GM18498 (cell line): ENCODE results near the gene QRSL1.
"Not testable (repeated sequence)": the region's sequence is repeated elsewhere in the genome, so short reads cannot be mapped to it uniquely, and the experiment has no call there.

Source experiments
- ATAC-seq: cut with Tn5 transposase; IDR thresholded peaks from one replicate; pipeline ENCODE4 v1.9.1; 2021; ENCODE audit warnings: mild to moderate bottlenecking, moderate library complexity; ENCODE audit not compliant: unreplicated experiment

The QRSL1 gene

DNA sequence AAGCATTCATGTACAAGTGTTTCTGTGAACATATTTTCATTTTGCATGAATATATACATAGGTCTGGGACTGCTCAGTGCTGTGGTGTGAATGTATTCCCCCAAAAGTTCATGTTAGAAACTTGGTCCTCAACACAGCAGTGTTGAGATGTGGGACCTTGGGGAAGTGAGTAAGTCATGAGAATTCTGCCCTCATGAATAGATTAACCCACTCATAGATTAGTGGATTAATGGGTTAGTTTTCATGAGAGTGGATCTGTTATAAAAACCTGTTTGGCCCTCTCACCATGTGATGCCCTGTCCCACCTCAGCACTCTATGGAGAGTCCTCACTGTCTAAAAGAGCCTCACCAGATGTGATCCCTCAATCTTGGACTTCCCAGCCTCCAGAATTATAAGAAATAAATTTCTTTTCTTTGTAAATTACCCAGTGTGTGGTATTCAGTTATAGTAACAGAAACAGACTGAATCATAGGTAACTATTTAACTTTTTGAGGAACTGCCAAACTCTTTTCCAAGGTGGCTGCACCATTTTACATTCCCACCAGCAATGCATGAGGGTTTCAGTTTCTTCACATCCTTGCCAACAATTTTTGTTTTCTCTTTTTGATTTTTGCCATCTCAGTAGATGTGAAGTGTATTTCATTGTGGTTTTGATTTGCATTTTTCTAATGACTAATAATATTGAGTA is 45.3 kb downstream of the QRSL1 start:
- ATAC-seq = no peak

DNA sequence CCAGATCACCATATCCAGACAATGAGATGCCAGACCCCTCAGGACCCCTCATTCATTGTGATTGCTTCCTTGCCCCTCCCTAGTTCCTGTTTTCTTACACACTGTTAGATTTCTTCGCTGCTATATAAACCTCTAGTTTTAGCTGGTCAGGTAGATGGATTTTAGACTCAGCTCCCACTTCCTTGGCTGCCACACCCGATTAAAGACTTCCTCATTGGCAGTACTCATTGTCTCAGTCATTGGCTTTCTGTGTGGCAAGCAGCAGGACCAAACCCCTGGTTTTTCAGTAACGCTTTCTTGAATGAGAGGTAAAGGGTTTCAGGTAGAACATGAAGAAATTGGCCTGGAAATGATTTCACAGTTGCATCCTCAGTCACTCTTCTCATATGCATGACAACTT is 47.9 kb downstream of the QRSL1 start:
- no peak for ATAC-seq

GRCh38 chr6:106684011-106684410 is 54.6 kb downstream of the QRSL1 start:
- ATAC-seq = no peak

DNA sequence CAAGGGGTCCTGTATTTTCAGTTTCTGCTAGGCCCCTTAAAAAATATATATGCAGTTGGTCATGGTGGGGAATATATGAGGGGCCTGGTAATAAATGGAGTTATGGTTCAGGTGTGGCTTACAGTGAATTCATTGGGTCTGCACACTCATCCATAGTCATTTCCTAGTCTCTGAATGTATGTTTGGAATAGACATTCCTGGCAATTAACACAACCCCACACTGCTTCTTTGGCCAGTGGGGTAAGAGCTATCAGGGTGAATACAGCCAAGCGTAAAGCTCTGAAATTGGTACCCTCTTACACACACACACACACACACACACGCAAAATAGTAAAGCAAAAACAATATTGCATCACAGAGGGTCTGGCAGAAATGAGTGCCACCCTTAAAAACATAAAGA is 56.5 kb downstream of the QRSL1 start:
- no peak for ATAC-seq

DNA sequence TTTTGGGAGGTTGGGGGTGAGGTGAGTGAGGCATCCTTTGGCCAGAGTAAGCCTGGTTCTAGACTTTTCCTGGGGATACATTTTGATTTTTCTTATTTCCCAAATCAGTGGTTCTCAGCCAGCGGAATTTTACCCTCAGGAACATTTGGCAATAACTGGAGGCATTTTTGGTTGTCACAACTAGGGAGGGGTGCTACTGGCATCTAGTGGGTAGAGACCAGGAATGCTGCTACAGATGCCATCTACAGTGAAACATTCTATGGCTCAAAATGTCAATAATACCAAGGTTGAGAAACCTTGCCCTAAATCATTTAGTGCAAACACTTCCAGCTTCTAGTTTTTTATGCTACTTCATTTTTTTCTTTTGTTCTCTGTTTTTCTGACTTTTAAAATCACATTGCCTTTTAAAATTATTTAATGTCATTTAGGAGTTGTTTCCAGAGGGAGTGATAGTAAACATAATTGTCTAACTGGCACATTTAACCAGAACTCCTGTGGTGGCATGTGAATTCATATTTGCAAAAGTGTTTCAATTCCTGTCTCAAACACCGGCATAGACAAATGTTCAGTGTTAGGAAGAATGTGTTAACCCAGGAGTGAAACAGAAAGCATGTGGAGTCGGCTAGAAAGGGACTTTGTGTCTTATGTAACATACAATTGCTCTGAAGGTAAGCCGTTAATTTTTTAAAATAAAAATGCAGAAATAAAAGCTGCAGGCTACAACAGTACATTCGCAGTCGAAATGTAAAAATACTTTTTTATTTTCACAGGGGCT is 59.0 kb downstream of the QRSL1 start:
- peak; percentile 55 for ATAC-seq

DNA sequence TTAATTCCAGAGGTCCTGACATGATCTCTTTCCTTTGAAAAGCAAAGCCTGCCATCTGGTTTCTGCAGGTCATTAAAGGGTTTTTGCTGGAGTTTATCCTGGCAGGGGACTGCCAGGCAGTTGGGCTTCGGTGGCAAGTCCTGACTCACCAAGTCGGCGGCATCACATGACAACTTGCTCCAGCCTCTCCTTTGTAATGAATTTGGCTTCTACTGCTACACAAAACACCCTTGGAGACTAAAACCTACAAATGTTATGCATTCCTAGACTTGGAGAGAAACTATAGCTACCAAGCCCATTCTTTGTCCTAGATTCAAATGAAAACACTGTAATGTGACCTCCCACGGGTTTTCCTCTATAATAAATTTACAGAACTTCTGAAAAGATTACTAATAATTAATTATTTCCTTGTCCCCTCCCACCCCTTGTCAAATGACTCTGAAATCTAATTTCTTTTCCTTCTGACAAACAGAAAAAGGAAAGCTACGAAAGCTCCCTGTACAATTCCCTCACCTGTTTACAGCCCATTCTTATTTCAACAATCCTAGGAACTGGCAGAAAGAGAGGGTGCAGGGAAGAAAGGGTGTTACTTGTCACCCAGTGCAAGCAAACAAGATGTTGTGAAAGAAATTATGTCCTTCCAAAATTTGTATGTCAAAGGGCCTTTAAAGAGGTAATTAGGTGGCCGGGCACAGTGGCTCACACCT is 62.9 kb downstream of the QRSL1 start:
- no peak for ATAC-seq

- no peak for ATAC-seq
Measured at GRCh38 chr6:106692819-106693208, 63.4 kb downstream of the QRSL1 start.

- ATAC-seq = no peak
Measured at GRCh38 chr6:106693418-106693817, 64.0 kb downstream of the QRSL1 start.

DNA sequence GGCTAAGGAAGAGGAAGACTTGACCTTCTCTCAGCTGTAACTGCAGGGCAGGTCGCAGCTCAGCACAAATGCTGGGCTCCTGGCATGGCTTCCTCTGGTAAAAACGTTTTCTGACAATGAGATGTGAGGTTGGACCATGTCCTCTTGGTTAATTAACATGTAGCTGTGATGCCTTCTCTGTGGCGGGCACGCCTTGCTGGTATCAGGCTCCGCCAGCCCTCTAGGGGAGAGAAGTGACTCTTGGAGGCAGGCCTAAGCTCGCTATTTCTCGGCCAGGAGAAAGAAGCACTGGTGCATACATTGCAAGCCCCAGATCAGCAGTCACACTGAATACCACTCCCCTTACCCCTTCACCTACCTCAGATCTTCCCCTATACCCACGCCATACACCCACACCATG is 65.0 kb downstream of the QRSL1 start:
- ATAC-seq = no peak

DNA sequence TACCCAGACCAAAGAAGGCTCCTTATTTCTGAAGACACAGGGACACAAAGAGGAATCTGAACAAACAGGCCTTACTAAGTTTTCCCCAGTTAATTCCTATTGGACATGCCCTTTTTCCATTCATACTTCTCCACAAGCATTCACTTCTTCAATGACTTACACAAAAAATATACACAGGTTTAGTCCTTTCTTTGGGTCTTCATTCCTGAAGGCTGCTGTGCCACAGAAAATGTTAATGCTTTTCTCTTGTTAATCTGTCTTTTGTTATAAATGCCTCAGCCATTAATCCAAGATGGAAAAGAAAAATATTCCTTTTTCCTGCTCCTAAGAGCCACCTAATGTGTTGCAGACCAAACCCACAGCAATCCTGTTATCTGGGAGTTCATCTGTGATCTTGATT is 71.2 kb downstream of the QRSL1 start:
- ATAC-seq = no peak

DNA sequence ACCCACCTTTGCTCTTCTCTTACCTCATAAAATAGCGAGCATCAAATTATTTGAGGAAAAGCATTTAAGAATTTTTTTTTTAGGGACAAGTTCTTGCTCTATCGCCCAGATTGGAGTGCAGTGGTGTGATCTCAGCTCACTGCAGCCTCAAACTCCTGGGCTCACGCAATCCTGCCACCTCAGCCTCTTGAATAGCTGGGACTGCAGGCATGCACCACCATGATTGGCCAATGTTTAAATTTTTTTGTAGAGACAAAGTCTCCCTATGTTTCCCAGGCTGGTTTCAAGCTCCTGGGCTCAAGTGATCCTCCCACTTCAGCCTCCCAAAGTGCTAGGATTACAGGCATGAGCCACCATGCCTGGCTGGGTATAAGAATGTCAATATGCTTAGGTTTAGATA is 71.8 kb downstream of the QRSL1 start:
- ATAC-seq = not testable (repeated sequence)

DNA sequence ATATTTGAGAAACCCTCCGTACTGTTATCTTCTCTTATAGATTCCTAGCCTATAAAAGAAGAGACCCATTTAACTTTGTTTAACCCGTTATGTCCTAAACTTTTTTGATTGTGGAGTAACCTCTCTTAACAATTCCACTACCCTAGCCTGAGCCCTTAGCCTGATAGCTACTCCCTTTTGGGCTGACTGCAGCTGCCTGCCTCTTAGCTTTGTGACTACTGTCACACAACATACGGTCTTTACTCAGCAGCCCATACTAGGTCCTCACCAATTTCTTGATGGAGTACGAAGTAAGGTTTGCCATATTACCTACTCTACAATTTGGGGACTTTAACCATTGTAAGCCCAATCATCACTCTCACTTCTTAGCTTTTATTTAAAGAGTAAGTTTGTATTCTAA is 72.7 kb downstream of the QRSL1 start:
- ATAC-seq = peak; percentile 51

DNA sequence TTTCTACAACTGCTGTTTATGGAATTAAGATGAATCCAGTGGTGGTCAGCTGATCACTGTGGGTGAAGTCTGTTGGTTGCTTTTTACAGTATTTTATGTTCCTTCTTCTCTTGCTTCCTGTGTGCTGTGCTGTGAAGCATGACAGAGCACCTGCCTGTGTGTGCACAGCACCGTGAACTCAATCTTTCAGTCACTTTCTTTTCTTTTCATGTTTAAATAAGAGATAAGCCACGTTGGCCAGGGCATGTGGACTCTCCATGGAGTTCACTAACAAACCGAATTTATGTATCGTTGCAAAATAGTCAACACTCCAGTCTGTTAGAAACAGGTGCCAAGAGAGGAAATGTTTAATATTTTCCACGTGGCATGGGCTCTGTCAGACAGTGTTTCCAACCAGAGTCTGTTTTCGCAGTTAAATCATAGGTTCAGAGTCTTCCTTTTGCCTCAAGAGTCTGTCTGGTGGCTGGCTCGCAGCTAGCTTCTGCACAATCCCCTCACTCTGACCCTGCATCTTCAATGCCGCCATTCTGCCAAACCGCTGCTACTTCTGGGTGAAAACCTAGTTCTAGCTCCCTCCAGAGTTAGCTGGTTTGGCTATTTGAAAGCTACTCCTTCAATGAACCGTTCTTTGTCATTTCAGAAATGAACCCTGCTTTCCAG is 73.2 kb downstream of the QRSL1 start:
- peak; percentile 97 for ATAC-seq

GRCh38 chr6:106704327-106704726 is 74.9 kb downstream of the QRSL1 start:
- no peak for ATAC-seq

GRCh38 chr6:106705156-106705555 is 75.8 kb downstream of the QRSL1 start:
- ATAC-seq = no peak

- ATAC-seq = no peak
Measured at GRCh38 chr6:106710580-106710979, 81.2 kb downstream of the QRSL1 start.

DNA sequence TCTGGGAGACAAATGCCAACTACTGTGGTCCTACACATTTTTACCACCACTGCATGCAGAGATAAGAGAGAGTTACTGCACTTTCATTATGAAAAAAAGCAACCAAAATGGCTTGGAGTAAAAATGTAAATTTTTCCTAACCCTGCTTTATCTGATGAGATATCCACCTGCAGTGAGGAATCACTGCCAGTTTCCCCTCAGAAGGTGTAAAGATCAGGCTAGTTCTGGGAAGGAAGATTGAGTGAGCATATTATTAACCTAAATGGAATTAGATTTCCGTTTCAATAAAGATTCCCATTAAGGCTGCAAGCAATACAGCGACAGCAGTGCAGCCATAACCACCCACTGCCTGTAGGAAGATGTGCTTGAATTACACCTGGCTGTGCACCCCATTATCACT is 84.9 kb downstream of the QRSL1 start:
- ATAC-seq = no peak

GRCh38 chr6:106715922-106716321 is 86.5 kb downstream of the QRSL1 start:
- ATAC-seq = no peak

DNA sequence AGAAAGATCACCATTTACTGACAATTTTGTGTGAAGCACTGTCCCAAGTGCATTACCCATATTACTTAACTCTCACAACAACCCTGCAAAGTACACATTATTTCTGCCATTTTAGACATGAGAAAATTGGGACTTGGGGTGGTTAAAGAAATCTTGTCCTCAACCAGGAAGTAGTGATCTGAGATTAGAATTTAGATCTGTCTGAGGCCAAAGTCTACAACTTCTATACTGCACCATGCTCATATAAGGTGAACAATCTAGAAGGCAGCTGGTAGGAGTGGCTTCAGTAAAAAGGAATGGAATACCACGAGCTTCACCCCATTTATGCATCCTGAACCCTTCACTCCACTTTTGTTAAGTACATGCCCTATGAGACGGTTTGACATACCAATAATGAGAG is 87.6 kb downstream of the QRSL1 start:
- no peak for ATAC-seq
